Keratinocyte (primary cell): ENCODE results near the gene P4HB. TPM values are rescaled to one million over a fixed set of nuclear protein-coding genes. Genes with fewer than 3 reads are reported as not detected.

Source experiments
- DNase-seq: peaks from one replicate; pipeline ENCODE4 v3.0.0-alpha.2; 2011; ENCODE audit warnings: low read depth, missing footprints, low spot score
- FAIRE-seq: peaks from 2 replicates; lab custom pipeline; 2011; peaks lifted over from hg19 to GRCh38; lab: Jason Lieb, UNC
- H2AFZ ChIP-seq: 2 replicates; pipeline ENCODE4 v1.6.0; 2012; ENCODE audit warnings: low read length, control low read depth, inconsistent platforms; ENCODE audit not compliant: control insufficient read depth
- H3K27ac ChIP-seq: 2 replicates; pipeline ENCODE4 v1.5.1; 2011; ENCODE audit warnings: low read length; ENCODE audit not compliant: control insufficient read depth, insufficient read depth
- H3K27me3 ChIP-seq: 3 replicates; pipeline ENCODE4 v1.6.0; 2011; ENCODE audit warnings: low read length; ENCODE audit not compliant: control insufficient read depth, insufficient read depth; ENCODE audit errors: extremely low read depth
- H3K36me3 ChIP-seq, 2 experiments: 2 replicates in 1 of 2; 3 replicates in 1 of 2; pipeline ENCODE4 v1.5.1; 2011; ENCODE audit warnings: low read length in 2 of 2, mild to moderate bottlenecking in 1 of 2; ENCODE audit not compliant: control insufficient read depth in 2 of 2, insufficient read depth in 2 of 2; ENCODE audit errors: extremely low read depth in 1 of 2
- H3K4me1 ChIP-seq: 3 replicates; pipeline ENCODE4 v1.5.1; 2011; ENCODE audit warnings: low read length; ENCODE audit not compliant: control insufficient read depth, insufficient read depth; ENCODE audit errors: extremely low read depth
- H3K4me2 ChIP-seq: 3 replicates; pipeline ENCODE4 v1.6.0; 2011; ENCODE audit warnings: low read depth, low read length; ENCODE audit not compliant: control insufficient read depth, insufficient read depth; ENCODE audit errors: extremely low read depth
- H3K4me3 ChIP-seq, 3 experiments: fragments of 200-600 bp in 1 of 3; sonication (generic) in 1 of 3; 2 replicates in 2 of 3; 3 replicates in 1 of 3; pipeline ENCODE4 v1.5.1; 2011 to 2016; ENCODE audit warnings: low read length in 3 of 3, mild to moderate bottlenecking in 3 of 3, control low read depth in 2 of 3, inconsistent platforms in 1 of 3, low read depth in 1 of 3, mixed read lengths in 1 of 3, mixed run types in 1 of 3, moderate library complexity in 1 of 3; ENCODE audit not compliant: control insufficient read depth in 2 of 3, insufficient read depth in 2 of 3; ENCODE audit errors: extremely low read depth in 1 of 3
- H3K79me2 ChIP-seq: 2 replicates; pipeline ENCODE4 v1.6.0; 2012; ENCODE audit warnings: low read length; ENCODE audit not compliant: control insufficient read depth, insufficient read depth
- H3K9ac ChIP-seq: 3 replicates; pipeline ENCODE4 v1.6.0; 2011; ENCODE audit warnings: low read length; ENCODE audit not compliant: control insufficient read depth, insufficient read depth; ENCODE audit errors: extremely low read depth
- H3K9me1 ChIP-seq: 3 replicates; pipeline ENCODE4 v1.6.0; 2011; ENCODE audit warnings: low read length; ENCODE audit not compliant: control insufficient read depth, insufficient read depth; ENCODE audit errors: extremely low read depth
- H3K9me3 ChIP-seq: 2 replicates; pipeline ENCODE4 v1.5.1; 2012; ENCODE audit warnings: low read depth, low read length; ENCODE audit not compliant: control insufficient read depth
- H4K20me1 ChIP-seq: 3 replicates; pipeline ENCODE4 v1.6.0; 2011; ENCODE audit warnings: low read length; ENCODE audit not compliant: control insufficient read depth, insufficient read depth; ENCODE audit errors: extremely low read depth
- CTCF ChIP-seq, 3 experiments: IDR thresholded peaks in 1 of 3; conservative IDR thresholded peaks in 1 of 3; optimal IDR thresholded peaks in 1 of 3; 2 replicates in 2 of 3; 3 replicates in 1 of 3; pipeline versions ENCODE3 to v1.5.1; 2011; ENCODE audit warnings: low read length in 3 of 3, mild to moderate bottlenecking in 3 of 3, moderate library complexity in 2 of 3, control low read depth in 1 of 3, inconsistent platforms in 1 of 3; ENCODE audit not compliant: insufficient read depth in 2 of 3; ENCODE audit errors: extremely low read depth in 1 of 3
- EZH2 ChIP-seq: IDR thresholded peaks from one replicate; pipeline ENCODE4 v1.6.1; 2012; ENCODE audit warnings: inconsistent platforms, mild to moderate bottlenecking, low read length, moderate library complexity
- dilution Hi-C: fragments of 300-500 bp; cut with MboI; formaldehyde crosslinking; loops from one replicate; pipeline ENCODE4 v1.7.0; 2020; ENCODE audit warnings: low sequenced_read_pairs; ENCODE audit not compliant: extremely low pct_ligation_motif_present
- polyA plus RNA-seq, 5 experiments: library from polyadenylated mRNA; depleted of rRNA in 3 of 5; stranded (reverse) in 3 of 5; stranded (forward) in 1 of 5; unstranded in 1 of 5; fragments of >200 nt; gene quantifications; 1 replicate in 1 of 5; 2 replicates in 3 of 5; 3 replicates in 1 of 5; pipeline versions ENCODE4 v1.2.1 to v1.2.3, GENCODE V29; 2011 to 2012; ENCODE audit warnings: missing spikeins in 2 of 5, low read depth in 1 of 5, low replicate concordance in 1 of 5

The P4HB gene
- polyA plus RNA-seq, 1 donor (not counting 4 experiments of a cell fraction or from before 2014, with no cell fraction given): 149 TPM

- Histone ChIP-seq H3K9ac (peak overlapping the region; percentile 96), H3K4me2 (peak overlapping the region; percentile 98), H3K9me1 (peaks cover 4% of the 10 kb centered on the region), H3K36me3 (peaks cover 26 to 46% of the 10 kb centered on the region in 2 experiments), H3K79me2 (peaks cover 85% of the 10 kb centered on the region), H3K27me3 (no peaks in the 10 kb centered on the region), H4K20me1 (peaks cover 21% of the 10 kb centered on the region), H2AFZ (no peak overlapping the region), H3K4me1 (peaks cover 63% of the 10 kb centered on the region), H3K27ac (peak overlapping the region; percentile 70), H3K4me3 (peak overlapping the region; percentile 82 to 98 (median 96)), H3K9me3 (no peaks in the 10 kb centered on the region)
- DNase-seq (no peak), FAIRE-seq (no peak)
- dilution Hi-C loops: no loop called here
- TF ChIP-seq EZH2: no peak
- no peak for TF ChIP-seq CTCF (optimal IDR thresholded peaks at IDR 0.05 in 1 of 3, IDR thresholded peaks at IDR 0.05 in 1 of 3, conservative IDR thresholded peaks at IDR 0.05 in 1 of 3; ENCODE audit: extremely low read depth in 1 of 3, insufficient read depth in 2 of 3, low read length in 3 of 3)
These were observed 1.1 kb downstream of the P4HB start for GRCh38 chr17:81858967-81859905.

GRCh38 chr17:81858170-81858966 lies 2.0 kb downstream of the P4HB start:
- Histone ChIP-seq H3K4me1 (peaks cover 61% of the 10 kb centered on the region), H3K9me3 (no peaks in the 10 kb centered on the region), H3K4me2 (peak overlapping the region; percentile 98), H3K79me2 (peaks cover 85% of the 10 kb centered on the region), H3K4me3 (peak overlapping the region; percentile 82 to 98 (median 96)), H3K36me3 (peaks cover 30 to 46% of the 10 kb centered on the region in 2 experiments), H3K27ac (no peak overlapping the region), H4K20me1 (peaks cover 20% of the 10 kb centered on the region), H3K9ac (peak overlapping the region; percentile 96), H3K27me3 (no peaks in the 10 kb centered on the region), H2AFZ (no peak overlapping the region), H3K9me1 (peaks cover 2% of the 10 kb centered on the region)
- FAIRE-seq: no peak
- DNase-seq: no peak
- dilution Hi-C loops: no loop called here
- no peak for TF ChIP-seq EZH2
- TF ChIP-seq CTCF (optimal IDR thresholded peaks at IDR 0.05 in 1 of 3, IDR thresholded peaks at IDR 0.05 in 1 of 3, conservative IDR thresholded peaks at IDR 0.05 in 1 of 3; ENCODE audit: extremely low read depth in 1 of 3, insufficient read depth in 2 of 3, low read length in 3 of 3): no peak
